ENCODE measurements around the gene ADD3.

ADD3 gene

GRCh38 chr10:109998513-109998912 is 9.3 kb upstream of the ADD3 start:
- WGBS (ENCODE audit: extremely low coverage, insufficient coverage, insufficient read length): no CpG with 5 or more reads among the region's 1 CpG
- no peak overlapping the region for H2BK120ac ChIP-seq (ENCODE audit: insufficient read depth, low read length, poor library complexity)
- peak overlapping the region; percentile 8 for H3K18ac ChIP-seq (ENCODE audit: low read length)
- peak overlapping the region; percentile 2 for H2BK12ac ChIP-seq (ENCODE audit: low read length)
- no peak overlapping the region for H4K12ac ChIP-seq (ENCODE audit: low read depth, low read length)
- H3K9ac ChIP-seq (ENCODE audit: low read length): no peak overlapping the region
- H4K8ac ChIP-seq (ENCODE audit: low read depth, low read length): no peak overlapping the region
- H2AFZ ChIP-seq (ENCODE audit: insufficient read depth, low read length, poor library complexity): no peak overlapping the region
- H3K27ac ChIP-seq (ENCODE audit: low read depth, low read length): no peak overlapping the region
- H3K23ac ChIP-seq (ENCODE audit: low read length): no peak overlapping the region
- H3K36me3 ChIP-seq (ENCODE audit: control insufficient read depth in 1 of 2, insufficient read depth in 2 of 2, low read length in 2 of 2): no peaks in the 10 kb centered on the region
- H3K9me3 ChIP-seq (ENCODE audit: insufficient read depth, low read depth, low read length): no peaks in the 10 kb centered on the region
- no peak overlapping the region for H3K14ac ChIP-seq (ENCODE audit: low read length)
- peaks cover 1% of the 10 kb centered on the region for H3K79me1 ChIP-seq (ENCODE audit: low read length)
- H4K91ac ChIP-seq (ENCODE audit: low read depth, low read length): no peak overlapping the region
- H2AK5ac ChIP-seq (ENCODE audit: low read length): no peak overlapping the region
- peaks cover 4 to 5% of the 10 kb centered on the region in 2 experiments for H3K4me1 ChIP-seq (ENCODE audit: control insufficient read depth in 1 of 2, insufficient read depth in 2 of 2, low read length in 2 of 2)
- H3K27me3 ChIP-seq (ENCODE audit: insufficient read depth, low read length): no peaks in the 10 kb centered on the region
- H3K4me2 ChIP-seq (ENCODE audit: low read length): no peak overlapping the region
- no peak overlapping the region for H2BK5ac ChIP-seq (ENCODE audit: low read depth, low read length, poor library complexity)
- H3K4ac ChIP-seq (ENCODE audit: low read depth, low read length): no peak overlapping the region
- no peak overlapping the region for H3K4me3 ChIP-seq (ENCODE audit: low read depth, low read length)
- H3K79me2 ChIP-seq (ENCODE audit: control insufficient read depth, insufficient read depth, low read length, poor library complexity): no peaks in the 10 kb centered on the region
- peak in 1 of 2 donors; percentile 32 for DNase-seq

GRCh38 chr10:110002801-110003523 is 4.8 kb upstream of the ADD3 start:
- no peak overlapping the region for H3K27ac ChIP-seq (ENCODE audit: low read depth, low read length)
- peak in 1 of 2 donors; percentile 42 for DNase-seq
- no peak overlapping the region for H3K4me2 ChIP-seq (ENCODE audit: low read length)
- H3K4me1 ChIP-seq (ENCODE audit: control insufficient read depth in 1 of 2, insufficient read depth in 2 of 2, low read length in 2 of 2): peaks cover 10 to 14% of the 10 kb centered on the region in 2 experiments
- WGBS (ENCODE audit: extremely low coverage, insufficient coverage, insufficient read length): no CpG with 5 or more reads among the region's 2 CpGs
- H4K8ac ChIP-seq (ENCODE audit: low read depth, low read length): no peak overlapping the region
- H3K23ac ChIP-seq (ENCODE audit: low read length): no peak overlapping the region
- no peak overlapping the region for H4K91ac ChIP-seq (ENCODE audit: low read depth, low read length)
- no peak overlapping the region for H2AK5ac ChIP-seq (ENCODE audit: low read length)
- H2BK12ac ChIP-seq (ENCODE audit: low read length): no peak overlapping the region
- no peak overlapping the region for H3K14ac ChIP-seq (ENCODE audit: low read length)
- H3K36me3 ChIP-seq (ENCODE audit: control insufficient read depth in 1 of 2, insufficient read depth in 2 of 2, low read length in 2 of 2): no peaks in the 10 kb centered on the region
- no peaks in the 10 kb centered on the region for H3K9me3 ChIP-seq (ENCODE audit: insufficient read depth, low read depth, low read length)
- H3K4ac ChIP-seq (ENCODE audit: low read depth, low read length): no peak overlapping the region
- peaks cover 10% of the 10 kb centered on the region for H3K79me1 ChIP-seq (ENCODE audit: low read length)
- H2BK120ac ChIP-seq (ENCODE audit: insufficient read depth, low read length, poor library complexity): no peak overlapping the region
- H3K79me2 ChIP-seq (ENCODE audit: control insufficient read depth, insufficient read depth, low read length, poor library complexity): peaks cover 5% of the 10 kb centered on the region
- H4K12ac ChIP-seq (ENCODE audit: low read depth, low read length): no peak overlapping the region
- no peaks in the 10 kb centered on the region for H3K27me3 ChIP-seq (ENCODE audit: insufficient read depth, low read length)
- no peak overlapping the region for H3K4me3 ChIP-seq (ENCODE audit: low read depth, low read length)
- no peak overlapping the region for H2AFZ ChIP-seq (ENCODE audit: insufficient read depth, low read length, poor library complexity)
- no peak overlapping the region for H3K9ac ChIP-seq (ENCODE audit: low read length)
- no peak overlapping the region for H3K18ac ChIP-seq (ENCODE audit: low read length)
- H2BK5ac ChIP-seq (ENCODE audit: low read depth, low read length, poor library complexity): no peak overlapping the region

- Histone ChIP-seq H3K36me3 (ENCODE audit: control insufficient read depth in 1 of 2, insufficient read depth in 2 of 2, low read length in 2 of 2) (no peaks in the 10 kb centered on the region), H3K9ac (ENCODE audit: low read length) (no peak overlapping the region), H2BK12ac (ENCODE audit: low read length) (no peak overlapping the region), H2AFZ (ENCODE audit: insufficient read depth, low read length, poor library complexity) (no peak overlapping the region), H2BK120ac (ENCODE audit: insufficient read depth, low read length, poor library complexity) (no peak overlapping the region), H3K14ac (ENCODE audit: low read length) (no peak overlapping the region), H3K9me3 (ENCODE audit: insufficient read depth, low read depth, low read length) (no peaks in the 10 kb centered on the region), H3K4ac (ENCODE audit: low read depth, low read length) (no peak overlapping the region), H3K27ac (ENCODE audit: low read depth, low read length) (no peak overlapping the region), H3K4me1 (ENCODE audit: control insufficient read depth in 1 of 2, insufficient read depth in 2 of 2, low read length in 2 of 2) (peaks cover 8 to 13% of the 10 kb centered on the region in 2 experiments), H2AK5ac (ENCODE audit: low read length) (no peak overlapping the region), H3K79me1 (ENCODE audit: low read length) (peaks cover 14% of the 10 kb centered on the region), H4K12ac (ENCODE audit: low read depth, low read length) (no peak overlapping the region), H3K18ac (ENCODE audit: low read length) (no peak overlapping the region), H3K4me2 (ENCODE audit: low read length) (no peak overlapping the region), H3K27me3 (ENCODE audit: insufficient read depth, low read length) (no peaks in the 10 kb centered on the region), H4K91ac (ENCODE audit: low read depth, low read length) (no peak overlapping the region), H2BK5ac (ENCODE audit: low read depth, low read length, poor library complexity) (no peak overlapping the region), H4K8ac (ENCODE audit: low read depth, low read length) (no peak overlapping the region), H3K23ac (ENCODE audit: low read length) (no peak overlapping the region), H3K4me3 (ENCODE audit: low read depth, low read length) (no peak overlapping the region), H3K79me2 (ENCODE audit: control insufficient read depth, insufficient read depth, low read length, poor library complexity) (peaks cover 11% of the 10 kb centered on the region)
- WGBS (ENCODE audit: extremely low coverage, insufficient coverage, insufficient read length): no CpG with 5 or more reads among the region's 4 CpGs
- no peak for DNase-seq
Observed at GRCh38 chr10:110003524-110003885, 4.3 kb upstream of the ADD3 start.

GRCh38 chr10:110005719-110006118 is 2.1 kb upstream of the ADD3 start:
- Histone ChIP-seq H2BK120ac (ENCODE audit: insufficient read depth, low read length, poor library complexity) (no peak overlapping the region), H3K36me3 (ENCODE audit: control insufficient read depth in 1 of 2, insufficient read depth in 2 of 2, low read length in 2 of 2) (no peaks in the 10 kb centered on the region), H4K91ac (ENCODE audit: low read depth, low read length) (no peak overlapping the region), H3K79me2 (ENCODE audit: control insufficient read depth, insufficient read depth, low read length, poor library complexity) (peaks cover 14% of the 10 kb centered on the region), H3K23ac (ENCODE audit: low read length) (no peak overlapping the region), H4K8ac (ENCODE audit: low read depth, low read length) (no peak overlapping the region), H3K79me1 (ENCODE audit: low read length) (peaks cover 15% of the 10 kb centered on the region), H3K9me3 (ENCODE audit: insufficient read depth, low read depth, low read length) (no peaks in the 10 kb centered on the region), H2BK5ac (ENCODE audit: low read depth, low read length, poor library complexity) (no peak overlapping the region), H3K27ac (ENCODE audit: low read depth, low read length) (no peak overlapping the region), H3K9ac (ENCODE audit: low read length) (no peak overlapping the region), H4K12ac (ENCODE audit: low read depth, low read length) (no peak overlapping the region), H3K14ac (ENCODE audit: low read length) (no peak overlapping the region), H3K4ac (ENCODE audit: low read depth, low read length) (no peak overlapping the region), H3K27me3 (ENCODE audit: insufficient read depth, low read length) (no peaks in the 10 kb centered on the region), H3K4me1 (ENCODE audit: control insufficient read depth in 1 of 2, insufficient read depth in 2 of 2, low read length in 2 of 2) (peaks cover 9 to 14% of the 10 kb centered on the region in 2 experiments), H2AFZ (ENCODE audit: insufficient read depth, low read length, poor library complexity) (no peak overlapping the region), H3K4me2 (ENCODE audit: low read length) (peak overlapping the region; percentile 15), H3K4me3 (ENCODE audit: low read depth, low read length) (no peak overlapping the region), H2BK12ac (ENCODE audit: low read length) (no peak overlapping the region), H2AK5ac (ENCODE audit: low read length) (no peak overlapping the region), H3K18ac (ENCODE audit: low read length) (no peak overlapping the region)
- no CpG with 5 or more reads among the region's 8 CpGs for WGBS (ENCODE audit: extremely low coverage, insufficient coverage, insufficient read length)
- peak in 1 of 2 donors; percentile 24 for DNase-seq

Data from trophoblast cell (in vitro differentiated cells and primary cell).